Fibroblast of lung (primary cell): ENCODE results near the gene UBE2QL1. TPM values are rescaled to one million over a fixed set of nuclear protein-coding genes. Genes with fewer than 3 reads are reported as not detected.

Experiments used
- DNase-seq, 2 donors: peaks; one replicate each; pipeline versions ENCODE4 v3.0.0 to v3.0.0-alpha.2; 2010; ENCODE audit warnings: low read depth in 2 of 2
- H2AFZ ChIP-seq: 2 replicates; pipeline ENCODE4 v1.5.1; 2012; ENCODE audit warnings: low read length, control low read depth, inconsistent platforms
- H3K27ac ChIP-seq: 2 replicates; pipeline ENCODE4 v1.5.1; 2011; ENCODE audit warnings: low read length, control low read depth; ENCODE audit not compliant: insufficient read depth
- H3K27me3 ChIP-seq: 2 replicates; pipeline ENCODE4 v1.5.1; 2011; ENCODE audit warnings: mild to moderate bottlenecking, low read length; ENCODE audit not compliant: control insufficient read depth, insufficient read depth
- H3K36me3 ChIP-seq: 2 replicates; pipeline ENCODE4 v1.5.1; 2011; ENCODE audit warnings: low read length; ENCODE audit not compliant: control insufficient read depth, insufficient read depth
- H3K4me1 ChIP-seq: 2 replicates; pipeline ENCODE4 v1.5.1; 2011; ENCODE audit warnings: low read length; ENCODE audit not compliant: control insufficient read depth, insufficient read depth; ENCODE audit errors: extremely low read depth
- H3K4me2 ChIP-seq: 2 replicates; pipeline ENCODE4 v1.5.1; 2011; ENCODE audit warnings: low read length, control low read depth; ENCODE audit not compliant: insufficient read depth; ENCODE audit errors: extremely low read depth
- H3K4me3 ChIP-seq, 4 experiments: fragments of 200-600 bp in 1 of 4; sonication (generic) in 1 of 4; replicated peaks in 1 of 4; 2 replicates each; pipeline ENCODE4 v1.5.1; 2011 to 2016; ENCODE audit warnings: low read length in 4 of 4, low read depth in 3 of 4, mild to moderate bottlenecking in 3 of 4, control low read depth in 2 of 4, inconsistent platforms in 1 of 4, mixed read lengths in 1 of 4; ENCODE audit not compliant: insufficient read depth in 1 of 4; ENCODE audit errors: control extremely low read depth in 1 of 4
- H3K79me2 ChIP-seq: 2 replicates; pipeline ENCODE4 v1.5.1; 2012; ENCODE audit warnings: mild to moderate bottlenecking, low read length, inconsistent platforms; ENCODE audit not compliant: control insufficient read depth, insufficient read depth
- H3K9ac ChIP-seq: 2 replicates; pipeline ENCODE4 v1.5.1; 2011; ENCODE audit warnings: mild to moderate bottlenecking, low read length, control low read depth; ENCODE audit not compliant: insufficient read depth
- H3K9me3 ChIP-seq: 2 replicates; pipeline ENCODE4 v1.5.1; 2012; ENCODE audit warnings: low read depth, low read length; ENCODE audit not compliant: control insufficient read depth, insufficient read depth
- H4K20me1 ChIP-seq: 2 replicates; pipeline ENCODE4 v1.5.1; 2011; ENCODE audit warnings: low read length; ENCODE audit not compliant: control insufficient read depth, insufficient read depth; ENCODE audit errors: extremely low read depth
- EZH2 ChIP-seq: IDR thresholded peaks from 2 replicates; pipeline ENCODE4 v1.5.1; 2012; ENCODE audit warnings: low read length, control low read depth, mild to moderate bottlenecking; ENCODE audit errors: missing control alignments
- polyA plus RNA-seq, 2 donors: library from polyadenylated mRNA; depleted of rRNA in 1 of 2; stranded (reverse) in 1 of 2; unstranded in 1 of 2; fragments of >200 nt; gene quantifications; 2 replicates each; pipeline ENCODE4 v1.2.1, GENCODE V29; 2011 to 2012; ENCODE audit warnings: missing spikeins in 1 of 2
- total RNA-seq: library from RNA; depleted of rRNA; stranded (reverse); fragments of >200 nt; gene quantifications from 2 replicates; pipeline ENCODE4 v1.2.1, GENCODE V29; 2014
- TF ChIP-seq, protein P1 (sequence below), 2 donors: IDR thresholded peaks in 1 of 2; conservative IDR thresholded peaks in 1 of 2; 1 replicate in 1 of 2; 2 replicates in 1 of 2; pipeline ENCODE4 v1.5.1; 2011 to 2012; ENCODE audit warnings: low read length in 2 of 2, control low read depth in 1 of 2, inconsistent platforms in 1 of 2, low read depth in 1 of 2, mild to moderate bottlenecking in 1 of 2

Gene UBE2QL1
- total and polyA plus RNA-seq, 2 donors (not counting 1 experiment from before 2014, with no cell fraction given) = not detected

- no peaks in the 10 kb centered on the region for H3K4me1 ChIP-seq
- no peaks in the 10 kb centered on the region for H3K27me3 ChIP-seq
- H4K20me1 ChIP-seq = no peaks in the 10 kb centered on the region
- H3K79me2 ChIP-seq = no peaks in the 10 kb centered on the region
- H3K4me2 ChIP-seq = no peak overlapping the region
- no peak overlapping the region for H3K9ac ChIP-seq
- no peak for DNase-seq
- H2AFZ ChIP-seq = no peak overlapping the region
- no peaks in the 10 kb centered on the region for H3K9me3 ChIP-seq
- no peak overlapping the region for H3K27ac ChIP-seq
- H3K36me3 ChIP-seq = no peaks in the 10 kb centered on the region
- TF ChIP-seq, protein P1, sequence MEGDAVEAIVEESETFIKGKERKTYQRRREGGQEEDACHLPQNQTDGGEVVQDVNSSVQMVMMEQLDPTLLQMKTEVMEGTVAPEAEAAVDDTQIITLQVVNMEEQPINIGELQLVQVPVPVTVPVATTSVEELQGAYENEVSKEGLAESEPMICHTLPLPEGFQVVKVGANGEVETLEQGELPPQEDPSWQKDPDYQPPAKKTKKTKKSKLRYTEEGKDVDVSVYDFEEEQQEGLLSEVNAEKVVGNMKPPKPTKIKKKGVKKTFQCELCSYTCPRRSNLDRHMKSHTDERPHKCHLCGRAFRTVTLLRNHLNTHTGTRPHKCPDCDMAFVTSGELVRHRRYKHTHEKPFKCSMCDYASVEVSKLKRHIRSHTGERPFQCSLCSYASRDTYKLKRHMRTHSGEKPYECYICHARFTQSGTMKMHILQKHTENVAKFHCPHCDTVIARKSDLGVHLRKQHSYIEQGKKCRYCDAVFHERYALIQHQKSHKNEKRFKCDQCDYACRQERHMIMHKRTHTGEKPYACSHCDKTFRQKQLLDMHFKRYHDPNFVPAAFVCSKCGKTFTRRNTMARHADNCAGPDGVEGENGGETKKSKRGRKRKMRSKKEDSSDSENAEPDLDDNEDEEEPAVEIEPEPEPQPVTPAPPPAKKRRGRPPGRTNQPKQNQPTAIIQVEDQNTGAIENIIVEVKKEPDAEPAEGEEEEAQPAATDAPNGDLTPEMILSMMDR (conservative IDR thresholded peaks at IDR 0.05 in 1 of 2, IDR thresholded peaks at IDR 0.05 in 1 of 2; ENCODE audit: low read depth in 1 of 2, low read length in 2 of 2) = no peak
- no peak for TF ChIP-seq EZH2
- H3K4me3 ChIP-seq = no peak overlapping the region
These were observed 48.6 kb downstream of the UBE2QL1 start for GRCh38 chr5:6497262-6497661.

- Histone ChIP-seq H3K27me3 (no peaks in the 10 kb centered on the region), H3K36me3 (no peaks in the 10 kb centered on the region), H3K4me1 (no peaks in the 10 kb centered on the region), H3K27ac (no peak overlapping the region), H2AFZ (no peak overlapping the region), H3K79me2 (no peaks in the 10 kb centered on the region), H3K4me2 (no peak overlapping the region), H4K20me1 (no peaks in the 10 kb centered on the region), H3K9ac (no peak overlapping the region), H3K9me3 (no peaks in the 10 kb centered on the region), H3K4me3 (no peak overlapping the region)
- TF ChIP-seq, protein P1 (conservative IDR thresholded peaks at IDR 0.05 in 1 of 2, IDR thresholded peaks at IDR 0.05 in 1 of 2; ENCODE audit: low read depth in 1 of 2, low read length in 2 of 2) = no peak
- no peak for TF ChIP-seq EZH2
- no peak for DNase-seq
These were observed 50.3 kb downstream of the UBE2QL1 start for GRCh38 chr5:6498968-6499367.

DNA sequence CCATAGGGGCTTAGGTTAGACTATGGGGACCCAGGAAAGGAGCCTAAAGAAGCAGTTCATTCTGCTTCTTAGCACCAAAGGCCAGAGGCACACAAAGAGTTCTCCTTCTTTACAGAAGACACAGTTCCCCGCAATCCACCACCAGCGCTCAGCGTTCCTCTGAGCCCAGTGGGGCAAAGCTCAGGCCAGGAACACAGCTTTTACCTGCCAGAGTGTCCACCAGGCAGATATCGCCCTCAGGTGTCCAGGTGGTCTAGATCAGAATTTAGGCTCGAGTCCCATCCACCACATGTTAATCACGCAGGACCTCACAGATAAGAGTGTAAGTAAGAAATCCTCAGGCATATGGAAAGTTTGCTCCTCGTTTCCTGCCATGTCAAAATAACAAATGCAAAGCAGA, 53.0 kb downstream of the UBE2QL1 start:
- H3K36me3 ChIP-seq = no peaks in the 10 kb centered on the region
- no peaks in the 10 kb centered on the region for H3K27me3 ChIP-seq
- H3K4me2 ChIP-seq = no peak overlapping the region
- H3K9me3 ChIP-seq = no peaks in the 10 kb centered on the region
- no peak overlapping the region for H2AFZ ChIP-seq
- no peak overlapping the region for H3K27ac ChIP-seq
- H3K79me2 ChIP-seq = no peaks in the 10 kb centered on the region
- no peaks in the 10 kb centered on the region for H4K20me1 ChIP-seq
- H3K4me1 ChIP-seq = no peaks in the 10 kb centered on the region
- H3K9ac ChIP-seq = no peak overlapping the region
- TF ChIP-seq, protein P1 (conservative IDR thresholded peaks at IDR 0.05 in 1 of 2, IDR thresholded peaks at IDR 0.05 in 1 of 2; ENCODE audit: low read depth in 1 of 2, low read length in 2 of 2) = no peak
- TF ChIP-seq EZH2 = no peak
- no peak overlapping the region for H3K4me3 ChIP-seq
- no peak for DNase-seq
